T-helper 17 cell (primary cell): ENCODE data around the gene RSAD2. TPM values are rescaled to one million over a fixed set of nuclear protein-coding genes. Genes with fewer than 3 reads are reported as not detected.

Experiments used
- ATAC-seq: fragments of 150-1000 bp; cut with Tn5 transposase; 2 replicates; pipeline ENCODE4 v1.10.0; 2021; ENCODE audit warnings: mild to moderate bottlenecking, moderate library complexity
- DNase-seq, 3 donors: peaks; one replicate each; pipeline versions ENCODE4 v3.0.0 to v3.0.0-alpha.2; 2020 to 2021
- H3K9me3 ChIP-seq: one replicate; pipeline ENCODE4 v1.7.0; 2013; ENCODE audit warnings: low read length, mild to moderate bottlenecking; ENCODE audit not compliant: control insufficient read depth, poor library complexity, severe bottlenecking
- H3K27ac Mint-ChIP-seq: one replicate; pipeline ENCODE4 v1.8.0; 2022; ENCODE audit warnings: mild to moderate bottlenecking, moderate library complexity, mixed read lengths
- H3K27me3 Mint-ChIP-seq: one replicate; pipeline ENCODE4 v1.8.0; 2022; ENCODE audit warnings: mixed read lengths
- H3K36me3 Mint-ChIP-seq: one replicate; pipeline ENCODE4 v1.8.0; 2022; ENCODE audit warnings: low read depth, mixed read lengths
- H3K4me1 Mint-ChIP-seq: one replicate; pipeline ENCODE4 v1.8.0; 2022; ENCODE audit warnings: mild to moderate bottlenecking, mixed read lengths
- H3K4me3 Mint-ChIP-seq: one replicate; pipeline ENCODE4 v1.8.0; 2022; ENCODE audit warnings: mild to moderate bottlenecking, moderate library complexity, mixed read lengths
- total RNA-seq, 4 donors: library from RNA in 2 of 4; stranded (reverse) in 2 of 4; gene quantifications; one replicate each; pipeline ENCODE4 v1.2.3 and lab custom pipeline; 2022 to 2026

RSAD2 gene
- total RNA-seq, 2 donors from 2014 or later: 4.1 to 4.7 TPM

GRCh38 chr2:6939071-6939470 is 61.5 kb downstream of the RSAD2 start:
- peaks cover 43% of the 10 kb centered on the region for H3K4me1 Mint-ChIP-seq
- H3K27ac Mint-ChIP-seq: no peak overlapping the region
- H3K4me3 Mint-ChIP-seq: no peak overlapping the region

GRCh38 chr2:6940820-6941219 is 63.2 kb downstream of the RSAD2 start:
- H3K36me3 Mint-ChIP-seq: peaks cover 22% of the 10 kb centered on the region
- H3K4me1 Mint-ChIP-seq: peaks cover 43% of the 10 kb centered on the region
- H3K4me3 Mint-ChIP-seq: no peak overlapping the region
- no peaks in the 10 kb centered on the region for H3K9me3 ChIP-seq
- no peaks in the 10 kb centered on the region for H3K27me3 Mint-ChIP-seq
- DNase-seq: no peak
- ATAC-seq: no peak
- peak overlapping the region; percentile 82 for H3K27ac Mint-ChIP-seq

More at GRCh38 chr2:6939071-6939470, 61.5 kb downstream of the RSAD2 start:
- no peaks in the 10 kb centered on the region for H3K9me3 ChIP-seq
- no peak for DNase-seq
- Mint-ChIP-seq H3K36me3 (peaks cover 26% of the 10 kb centered on the region), H3K27me3 (no peaks in the 10 kb centered on the region)
- no peak for ATAC-seq

DNA sequence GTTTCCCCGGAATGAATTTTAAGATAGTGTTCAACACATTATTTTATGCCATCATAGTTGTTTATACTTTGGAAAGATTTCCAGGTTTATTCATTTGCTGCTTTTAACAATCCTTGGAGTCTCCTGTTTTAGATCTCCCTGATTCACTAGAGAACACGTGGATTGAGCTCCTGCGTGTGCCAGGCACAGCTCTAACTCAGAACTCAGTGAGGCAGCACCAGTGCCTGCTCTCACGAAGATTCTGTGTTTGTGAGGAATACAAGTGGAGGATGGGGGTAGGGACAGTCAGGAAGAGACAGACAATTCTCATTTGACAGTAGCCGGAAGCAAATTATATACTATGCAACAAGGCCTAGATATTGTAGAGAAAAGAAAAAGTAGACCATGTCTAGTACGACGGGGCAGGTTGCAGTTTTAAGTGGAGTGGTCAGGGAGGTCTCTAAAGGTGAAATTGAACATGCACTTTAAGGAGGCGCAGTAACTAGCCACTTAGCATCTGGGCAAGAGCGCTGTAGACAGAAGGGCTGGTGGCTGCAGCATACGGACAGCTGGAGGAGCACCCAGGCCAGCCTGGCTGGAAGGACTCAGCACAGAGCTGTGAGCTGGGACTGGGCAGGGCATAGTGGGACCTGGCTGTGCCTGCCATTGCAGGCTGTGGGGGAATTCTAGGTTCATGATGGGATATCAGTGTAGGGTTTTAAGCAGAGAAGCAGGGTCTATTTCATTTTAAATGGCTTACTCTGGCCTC is 63.9 kb downstream of the RSAD2 start:
- peaks cover 43% of the 10 kb centered on the region for H3K4me1 Mint-ChIP-seq
- ATAC-seq (no peak), DNase-seq (no peak)
- H3K36me3 Mint-ChIP-seq: peaks cover 22% of the 10 kb centered on the region
- H3K27me3 Mint-ChIP-seq: no peaks in the 10 kb centered on the region
- H3K27ac Mint-ChIP-seq: peak overlapping the region; percentile 82
- no peaks in the 10 kb centered on the region for H3K9me3 ChIP-seq
- H3K4me3 Mint-ChIP-seq: no peak overlapping the region

DNA sequence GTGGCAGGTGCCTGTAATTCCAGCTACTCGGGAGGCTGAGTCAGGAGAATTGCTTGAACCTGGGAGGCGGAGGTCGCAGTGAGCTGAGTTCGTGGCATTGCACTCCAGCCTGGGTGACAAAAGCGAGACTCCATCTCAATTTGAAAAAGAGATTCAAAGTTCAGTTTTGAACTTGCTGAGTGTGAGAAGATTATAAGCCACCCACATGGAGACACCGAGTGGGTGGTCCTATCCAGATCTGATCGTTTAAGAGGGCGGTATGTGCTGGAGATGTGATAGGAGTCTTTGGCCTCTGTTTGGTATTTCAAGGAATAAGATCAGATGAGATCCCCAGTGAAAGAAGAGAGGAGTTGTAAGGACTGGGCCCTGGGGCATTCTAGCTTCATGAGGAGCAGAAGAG is 65.3 kb downstream of the RSAD2 start:
- H3K4me3 Mint-ChIP-seq: no peak overlapping the region
- H3K27ac Mint-ChIP-seq: peak overlapping the region; percentile 1
- ATAC-seq: no peak
- H3K4me1 Mint-ChIP-seq: peaks cover 37% of the 10 kb centered on the region
- peaks cover 24% of the 10 kb centered on the region for H3K36me3 Mint-ChIP-seq
- no peaks in the 10 kb centered on the region for H3K27me3 Mint-ChIP-seq
- no peak for DNase-seq
- H3K9me3 ChIP-seq: no peaks in the 10 kb centered on the region

DNA sequence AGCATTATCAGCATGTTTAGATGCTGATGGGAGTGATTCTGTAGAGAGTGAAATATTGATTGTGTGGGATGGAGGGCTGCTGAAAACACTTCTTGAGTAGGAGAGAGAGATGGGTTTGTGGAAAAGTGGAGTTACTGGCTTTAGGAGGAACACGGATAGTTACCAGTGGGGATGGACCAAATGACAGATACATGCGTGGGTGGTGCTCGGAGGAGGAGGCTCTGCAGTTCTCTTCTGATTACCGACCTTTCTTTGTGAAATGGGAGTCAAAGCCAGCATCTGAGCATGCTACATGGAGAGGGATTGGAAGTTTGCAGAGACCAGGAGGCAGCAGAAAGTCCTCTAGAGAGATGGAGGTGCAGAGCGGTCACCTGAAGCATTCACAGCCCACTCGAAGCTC is 65.9 kb downstream of the RSAD2 start:
- Mint-ChIP-seq H3K36me3 (peaks cover 24% of the 10 kb centered on the region), H3K4me3 (no peak overlapping the region), H3K4me1 (peaks cover 37% of the 10 kb centered on the region), H3K27ac (peak overlapping the region; percentile 1), H3K27me3 (no peaks in the 10 kb centered on the region)
- ATAC-seq (no peak), DNase-seq (no peak)
- H3K9me3 ChIP-seq: no peaks in the 10 kb centered on the region

GRCh38 chr2:6943971-6944370 is 66.4 kb downstream of the RSAD2 start:
- H3K27me3 Mint-ChIP-seq: no peaks in the 10 kb centered on the region
- peak overlapping the region; percentile 1 for H3K27ac Mint-ChIP-seq
- no peak overlapping the region for H3K4me3 Mint-ChIP-seq
- no peaks in the 10 kb centered on the region for H3K9me3 ChIP-seq
- peaks cover 36% of the 10 kb centered on the region for H3K4me1 Mint-ChIP-seq
- peaks cover 24% of the 10 kb centered on the region for H3K36me3 Mint-ChIP-seq
- no peak for ATAC-seq
- no peak for DNase-seq

- Mint-ChIP-seq H3K4me3 (no peak overlapping the region), H3K4me1 (peaks cover 34% of the 10 kb centered on the region), H3K27me3 (no peaks in the 10 kb centered on the region), H3K27ac (no peak overlapping the region), H3K36me3 (peaks cover 24% of the 10 kb centered on the region)
- DNase-seq (no peak), ATAC-seq (no peak)
- H3K9me3 ChIP-seq: no peaks in the 10 kb centered on the region
These were observed 67.0 kb downstream of the RSAD2 start for GRCh38 chr2:6944555-6944954.

- H3K36me3 Mint-ChIP-seq: peaks cover 24% of the 10 kb centered on the region
- no peak for DNase-seq
- H3K4me3 Mint-ChIP-seq: no peak overlapping the region
- H3K4me1 Mint-ChIP-seq: peaks cover 38% of the 10 kb centered on the region
- H3K9me3 ChIP-seq: no peaks in the 10 kb centered on the region
- H3K27me3 Mint-ChIP-seq: no peaks in the 10 kb centered on the region
- no peak for ATAC-seq
- no peak overlapping the region for H3K27ac Mint-ChIP-seq
These were observed 67.7 kb downstream of the RSAD2 start for GRCh38 chr2:6945087-6945813.

DNA sequence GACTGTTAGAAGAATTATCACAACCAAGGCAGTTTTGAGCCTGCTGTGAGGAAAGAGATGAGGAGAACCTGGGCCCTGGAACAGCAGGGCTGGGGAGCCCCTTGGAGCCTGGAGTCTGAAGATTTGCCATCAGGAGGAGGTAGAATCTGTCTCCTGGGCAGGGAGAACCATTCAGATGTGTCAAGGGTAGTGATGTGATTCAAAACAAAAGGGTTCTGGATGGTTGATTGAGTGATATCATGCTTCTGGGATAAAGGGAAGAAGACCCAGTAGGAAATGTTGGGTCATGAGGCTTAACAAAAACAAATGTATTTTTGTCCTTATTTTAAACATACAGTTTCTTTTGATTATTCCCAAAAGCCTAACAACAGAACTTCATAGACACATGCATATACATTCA is 68.2 kb downstream of the RSAD2 start:
- no peaks in the 10 kb centered on the region for H3K9me3 ChIP-seq
- no peak for DNase-seq
- H3K4me3 Mint-ChIP-seq: no peak overlapping the region
- no peaks in the 10 kb centered on the region for H3K27me3 Mint-ChIP-seq
- ATAC-seq: no peak
- peaks cover 41% of the 10 kb centered on the region for H3K4me1 Mint-ChIP-seq
- no peak overlapping the region for H3K27ac Mint-ChIP-seq
- peaks cover 23% of the 10 kb centered on the region for H3K36me3 Mint-ChIP-seq

- Mint-ChIP-seq H3K36me3 (peaks cover 17% of the 10 kb centered on the region), H3K27me3 (no peaks in the 10 kb centered on the region), H3K4me1 (peaks cover 38% of the 10 kb centered on the region), H3K27ac (no peak overlapping the region), H3K4me3 (no peak overlapping the region)
- no peak for ATAC-seq
- no peak for DNase-seq
- H3K9me3 ChIP-seq: no peaks in the 10 kb centered on the region
These were observed 69.1 kb downstream of the RSAD2 start for GRCh38 chr2:6946722-6947121.

Other genes with a start within 250 kb of the RSAD2 start
- 1 to 10 TPM; 5.3 to 5.9 TPM for gene CMPK2, start 11.9 kb upstream of the RSAD2 start, total RNA-seq
- gene RNF144A, start 39.6 kb downstream of the RSAD2 start, total RNA-seq: 10 to 100 TPM; 15.1 to 21.4 TPM